Central memory CD8-positive, alpha-beta T cell (primary cell): ENCODE data around the gene FBXO41.

Experiments
- ATAC-seq: fragments of 150-1000 bp; cut with Tn5 transposase; replicated peaks from 2 replicates; pipeline ENCODE4 v1.10.0; 2022; ENCODE audit warnings: mild to moderate bottlenecking, moderate FRiP score, moderate number of reproducible peaks; ENCODE audit not compliant: poor library complexity, severe bottlenecking; ENCODE audit errors: extremely low read depth
- DNase-seq, 2 donors: peaks; one replicate each; pipeline ENCODE4 v3.0.0; 2021; ENCODE audit warnings: low spot score in 2 of 2
- H3K27ac Mint-ChIP-seq: one replicate; pipeline ENCODE4 v1.8.0; 2022; ENCODE audit warnings: low read depth, mild to moderate bottlenecking, moderate library complexity, mixed read lengths
- H3K27me3 Mint-ChIP-seq: one replicate; pipeline ENCODE4 v1.8.0; 2022; ENCODE audit warnings: mixed read lengths
- H3K36me3 Mint-ChIP-seq: one replicate; pipeline ENCODE4 v1.8.0; 2022; ENCODE audit warnings: mild to moderate bottlenecking, moderate library complexity, mixed read lengths; ENCODE audit not compliant: insufficient read depth
- H3K4me1 Mint-ChIP-seq: one replicate; pipeline ENCODE4 v1.8.0; 2022; ENCODE audit warnings: mixed read lengths
- H3K4me3 Mint-ChIP-seq: one replicate; pipeline ENCODE4 v1.8.0; 2022; ENCODE audit warnings: mild to moderate bottlenecking, moderate library complexity, mixed read lengths
- H3K9me3 Mint-ChIP-seq: one replicate; pipeline ENCODE4 v1.8.0; 2022; ENCODE audit warnings: mixed read lengths

The FBXO41 gene

DNA sequence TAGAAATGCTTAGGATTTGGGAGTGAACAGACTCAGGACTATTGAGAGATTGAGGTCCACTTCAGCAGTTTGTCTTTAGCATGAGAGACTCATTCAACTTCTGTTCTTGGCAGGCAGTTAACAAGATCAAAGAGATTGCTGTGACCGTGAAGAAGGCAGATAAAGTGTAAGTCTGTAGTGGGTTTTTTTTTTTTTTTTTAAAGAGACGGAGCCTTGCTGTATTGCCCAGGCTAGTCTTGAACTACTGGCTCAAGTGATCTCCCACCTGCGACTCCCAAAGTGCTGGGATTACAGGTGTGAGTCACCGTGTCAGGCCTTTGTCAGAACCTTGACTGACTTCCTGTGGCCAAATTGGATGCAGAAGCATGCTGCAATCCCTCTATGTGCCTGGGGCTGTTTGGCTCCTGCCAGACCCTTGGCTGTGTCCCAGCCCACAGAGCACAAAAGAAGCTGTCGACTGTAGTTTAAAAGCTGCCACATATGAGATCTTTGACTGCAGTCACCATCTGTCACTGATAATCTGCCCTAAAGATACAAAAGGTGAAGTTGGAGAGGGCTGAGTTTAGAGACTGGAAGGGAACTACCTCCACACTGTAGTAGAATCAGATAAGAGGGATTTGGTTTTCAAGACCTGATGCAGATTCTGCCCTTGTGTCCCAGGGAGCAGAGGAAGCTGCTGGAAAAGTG is 40.3 kb downstream of the FBXO41 start:
- Mint-ChIP-seq H3K9me3 (no peaks in the 10 kb centered on the region), H3K36me3 (peaks cover 65% of the 10 kb centered on the region), H3K4me3 (no peak overlapping the region), H3K27ac (no peak overlapping the region), H3K27me3 (no peaks in the 10 kb centered on the region), H3K4me1 (peaks cover 22% of the 10 kb centered on the region)
- no peak for DNase-seq
- ATAC-seq, result no peak

DNA sequence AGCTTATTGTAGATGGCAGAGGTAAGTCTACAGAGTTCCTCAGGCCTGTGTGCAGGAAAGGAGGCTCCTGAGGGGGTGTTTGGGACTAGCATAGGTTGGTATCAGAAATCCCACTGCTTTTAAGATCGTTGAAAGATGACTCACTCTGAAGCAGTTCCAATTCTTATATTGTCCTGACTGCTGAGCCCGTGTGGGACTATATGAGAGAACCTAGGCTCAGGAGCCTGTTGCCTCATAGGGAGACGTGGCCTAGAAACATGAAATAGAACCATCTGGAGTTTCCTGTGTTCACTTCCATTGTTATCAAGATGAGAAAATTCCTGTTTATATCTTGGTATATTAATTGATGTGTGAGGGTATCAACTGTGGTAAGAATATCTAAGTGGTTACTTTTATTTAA is 44.5 kb downstream of the FBXO41 start:
- peaks cover 30% of the 10 kb centered on the region for H3K4me1 Mint-ChIP-seq
- no peak for ATAC-seq
- H3K27me3 Mint-ChIP-seq, result no peaks in the 10 kb centered on the region
- H3K27ac Mint-ChIP-seq, result no peak overlapping the region
- H3K9me3 Mint-ChIP-seq, result no peaks in the 10 kb centered on the region
- no peak for DNase-seq
- no peak overlapping the region for H3K4me3 Mint-ChIP-seq
- H3K36me3 Mint-ChIP-seq, result peaks cover 31% of the 10 kb centered on the region

DNA sequence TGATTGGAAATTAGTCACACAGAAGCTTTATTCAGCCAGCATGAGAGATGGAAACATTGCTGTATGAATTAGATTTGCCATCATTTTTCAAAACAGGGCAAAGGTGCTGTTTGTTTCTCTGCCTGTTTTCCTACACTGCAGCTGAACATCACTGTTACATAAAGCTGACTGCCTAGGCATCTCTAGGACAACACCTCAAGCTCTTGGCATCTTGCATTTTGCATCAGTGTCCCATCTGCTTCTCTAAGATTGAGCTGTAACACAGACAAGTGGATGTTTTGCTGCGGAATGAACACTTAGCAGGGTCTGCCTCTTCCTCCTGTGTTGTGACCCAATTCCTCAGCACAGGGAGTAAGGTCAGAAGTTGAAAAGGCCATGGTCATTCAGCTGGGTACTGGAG is 45.3 kb downstream of the FBXO41 start:
- Mint-ChIP-seq H3K27ac (no peak overlapping the region), H3K36me3 (peaks cover 34% of the 10 kb centered on the region), H3K4me3 (no peak overlapping the region), H3K27me3 (no peaks in the 10 kb centered on the region), H3K4me1 (peaks cover 32% of the 10 kb centered on the region), H3K9me3 (no peaks in the 10 kb centered on the region)
- ATAC-seq (no peak), DNase-seq (no peak)

DNA sequence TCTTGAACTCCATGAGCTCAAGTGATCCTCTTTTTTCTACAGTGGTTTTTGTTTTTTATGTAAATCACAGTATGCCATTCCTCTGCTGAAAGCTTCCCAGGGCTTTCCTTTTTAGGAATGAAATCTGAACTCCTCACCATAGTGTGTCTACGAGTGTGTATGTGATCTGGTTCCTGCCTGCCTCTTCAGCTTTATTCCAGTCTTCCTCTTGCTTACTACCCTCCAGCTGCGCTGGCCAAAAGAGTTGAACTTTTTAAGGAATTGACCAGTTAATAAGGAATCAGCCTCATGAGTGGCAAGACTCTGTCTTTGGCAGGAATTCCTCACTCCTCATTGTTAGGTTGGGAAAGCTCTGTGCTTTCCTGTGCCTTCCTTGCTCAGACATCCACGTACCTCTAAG is 46.1 kb downstream of the FBXO41 start:
- Mint-ChIP-seq H3K4me1 (peaks cover 34% of the 10 kb centered on the region), H3K36me3 (peaks cover 34% of the 10 kb centered on the region), H3K9me3 (no peaks in the 10 kb centered on the region), H3K4me3 (no peak overlapping the region), H3K27ac (peak overlapping the region; percentile 53), H3K27me3 (no peaks in the 10 kb centered on the region)
- no peak for ATAC-seq
- no peak for DNase-seq

DNA sequence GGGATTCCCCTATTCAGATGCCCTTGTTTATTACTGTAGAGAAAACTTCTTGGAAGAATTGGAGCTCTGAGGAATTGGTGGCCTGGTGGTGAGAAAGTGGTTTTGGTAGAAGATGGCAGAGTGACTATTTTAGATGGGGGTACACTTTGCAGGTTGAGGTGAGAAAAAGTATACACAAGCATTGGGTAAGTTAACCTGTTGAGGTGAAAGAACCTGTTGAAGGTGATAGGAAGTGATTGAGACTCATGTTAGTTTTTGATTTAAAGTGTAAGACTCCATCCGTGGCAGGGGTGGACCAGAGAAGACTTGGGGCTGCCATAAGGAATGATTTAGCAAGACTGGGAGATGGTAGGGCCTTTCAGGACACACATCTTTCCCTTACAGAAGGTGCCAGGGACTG is 47.1 kb downstream of the FBXO41 start:
- Mint-ChIP-seq H3K36me3 (peaks cover 27% of the 10 kb centered on the region), H3K4me1 (peaks cover 34% of the 10 kb centered on the region), H3K27ac (peak overlapping the region; percentile 2), H3K27me3 (no peaks in the 10 kb centered on the region), H3K9me3 (no peaks in the 10 kb centered on the region), H3K4me3 (no peak overlapping the region)
- ATAC-seq, result no peak
- no peak for DNase-seq

DNA sequence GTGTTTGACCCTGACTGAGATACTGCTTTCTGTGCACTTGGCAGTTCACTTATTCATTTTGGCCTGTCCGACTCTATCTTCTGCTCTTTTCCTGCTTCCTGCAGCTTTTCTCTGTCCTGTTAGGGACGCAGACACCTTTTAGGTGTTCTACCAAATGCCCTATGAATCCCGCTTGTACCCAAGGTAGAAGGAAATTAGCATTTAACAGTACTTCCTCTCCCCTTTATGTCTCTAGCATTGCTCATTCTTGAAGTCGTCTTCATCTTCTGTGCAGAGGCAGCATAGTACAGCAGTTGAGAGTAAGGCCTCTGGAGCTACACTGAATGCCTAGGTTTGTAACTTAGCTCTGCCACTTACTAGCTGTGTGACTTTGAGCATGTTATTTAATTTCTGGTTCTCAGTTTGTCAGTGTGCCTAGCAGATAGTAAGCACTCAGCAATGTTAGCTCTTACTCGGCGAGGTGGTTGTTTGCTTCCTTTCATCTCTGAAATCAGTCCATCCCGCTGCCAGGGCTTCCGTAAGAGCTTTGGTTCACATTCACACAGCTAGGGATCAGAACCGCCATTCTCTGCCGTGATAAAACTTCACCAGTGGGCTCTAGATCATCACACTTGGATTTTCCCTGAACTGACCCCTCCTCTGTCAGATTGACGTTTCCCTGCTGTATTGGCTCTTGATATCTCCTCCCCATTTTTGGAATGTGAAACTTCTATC is 48.8 kb downstream of the FBXO41 start:
- H3K4me1 Mint-ChIP-seq, result peaks cover 34% of the 10 kb centered on the region
- H3K9me3 Mint-ChIP-seq, result no peaks in the 10 kb centered on the region
- peak overlapping the region; percentile 96 for H3K27ac Mint-ChIP-seq
- ATAC-seq (no peak), DNase-seq (no peak)
- no peaks in the 10 kb centered on the region for H3K27me3 Mint-ChIP-seq
- H3K4me3 Mint-ChIP-seq, result peak overlapping the region; percentile 97
- H3K36me3 Mint-ChIP-seq, result peaks cover 22% of the 10 kb centered on the region

DNA sequence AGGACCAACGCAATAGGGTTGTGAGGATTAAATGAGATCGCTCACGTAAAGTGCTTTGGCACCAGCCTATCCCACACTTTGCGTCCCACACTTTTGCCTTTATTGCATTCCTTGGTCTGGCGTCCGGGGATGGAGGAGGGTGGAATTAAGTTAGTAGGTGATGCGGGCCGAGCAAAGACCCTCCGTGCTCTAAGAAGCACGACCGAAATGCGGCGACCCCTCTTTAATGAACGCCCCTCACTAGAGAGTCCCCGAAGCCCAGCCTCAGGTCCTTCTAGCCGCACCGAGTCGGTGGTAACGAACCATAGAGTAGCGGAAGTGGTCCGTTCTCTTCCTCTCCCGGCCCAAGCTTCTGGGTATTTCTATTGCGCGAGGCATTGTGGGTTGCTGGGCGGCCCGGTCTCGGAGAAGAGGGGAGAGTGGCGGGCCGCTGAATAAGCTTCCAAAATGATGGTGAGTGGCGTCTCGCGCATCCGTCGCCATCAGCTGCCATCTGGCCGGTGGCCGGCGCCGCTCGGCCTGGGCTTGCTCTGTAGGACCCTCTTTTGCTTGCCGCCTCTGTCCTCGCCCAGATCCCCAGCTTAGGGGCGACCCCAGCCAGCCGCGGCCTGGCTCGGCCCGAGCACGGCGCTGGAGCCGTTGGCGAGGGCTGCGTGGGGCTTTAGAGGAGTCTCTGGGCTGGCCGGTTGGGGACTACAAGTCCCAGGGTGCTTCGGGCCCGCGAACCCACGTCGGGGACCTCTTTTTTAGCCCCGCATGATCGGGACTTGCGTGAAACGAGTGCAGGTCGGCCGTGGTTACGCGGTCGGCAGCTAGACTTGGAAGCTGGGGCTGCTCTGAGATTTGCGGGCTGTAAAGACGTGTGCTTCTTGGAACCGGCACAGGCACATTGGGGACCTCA is 50.1 kb downstream of the FBXO41 start, which contains the start of gene CCT7:
CCT7 (plus strand) TSS at position 377 of the 901 bp plus-strand sequence; CDS start at position 448, 71 bp downstream.
- ATAC-seq (peak; percentile 72), DNase-seq (peak; percentile 73 to 83)
- peak within 1 kb of the TSS; percentile 97 for H3K4me3 Mint-ChIP-seq
- H3K27me3 Mint-ChIP-seq, result no peaks in the 10 kb centered on the region
- H3K27ac Mint-ChIP-seq, result peak within 1 kb of the TSS; percentile 96
- peaks cover 18% of the 10 kb centered on the region for H3K36me3 Mint-ChIP-seq
- H3K9me3 Mint-ChIP-seq, result no peaks in the 10 kb centered on the region
- peaks cover 34% of the 10 kb centered on the region for H3K4me1 Mint-ChIP-seq

DNA sequence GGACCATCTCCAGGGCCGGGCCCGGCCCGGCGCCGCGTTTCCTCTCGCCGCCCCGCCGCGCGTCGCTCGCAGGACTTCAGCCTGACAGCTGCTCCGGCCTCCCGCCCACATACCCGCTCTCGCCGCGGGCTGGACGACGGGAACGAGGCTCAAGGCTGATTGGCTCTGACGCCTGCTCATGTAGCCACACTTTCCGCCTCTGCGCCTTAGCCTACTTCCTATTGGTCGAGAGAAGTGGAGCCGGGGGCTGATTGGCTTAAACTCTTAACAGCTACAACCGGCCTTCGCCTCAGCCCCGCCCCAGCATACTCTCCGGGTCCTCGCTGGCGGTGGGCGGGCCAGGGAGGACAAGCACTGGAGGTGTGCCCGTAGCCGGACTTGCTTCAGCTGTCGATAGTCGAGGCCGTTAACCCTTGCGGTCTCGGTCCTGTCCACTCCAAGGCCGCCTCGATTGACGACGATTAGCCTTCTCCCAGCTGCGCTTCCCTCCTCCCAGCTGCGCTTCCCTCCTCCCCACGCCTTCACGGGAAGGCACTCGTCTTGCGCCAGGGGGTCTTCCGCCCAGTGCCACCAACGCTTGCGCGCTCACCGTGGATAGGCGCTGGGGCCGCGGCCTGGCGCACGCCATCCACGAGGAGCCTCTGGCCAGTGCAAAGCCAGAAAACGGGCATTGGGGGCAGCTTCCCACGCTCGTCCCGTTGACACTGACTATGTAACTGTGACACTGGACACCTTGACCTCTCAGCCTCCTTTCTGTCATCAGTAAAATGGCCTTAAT is 50.9 kb downstream of the FBXO41 start, which contains the start of gene PRADC1:
PRADC1 (minus strand) TSS at position 86 of the 778 bp plus-strand sequence; CDS start at position 7, 79 bp downstream.
- peaks cover 20% of the 10 kb centered on the region for H3K36me3 Mint-ChIP-seq
- peak; percentile 87 to 91 for DNase-seq
- peaks cover 34% of the 10 kb centered on the region for H3K4me1 Mint-ChIP-seq
- peak within 1 kb of the TSS; percentile 96 for H3K27ac Mint-ChIP-seq
- ATAC-seq, result peak; percentile 83
- no peaks in the 10 kb centered on the region for H3K9me3 Mint-ChIP-seq
- H3K4me3 Mint-ChIP-seq, result peak within 1 kb of the TSS; percentile 97
- H3K27me3 Mint-ChIP-seq, result no peaks in the 10 kb centered on the region

DNA sequence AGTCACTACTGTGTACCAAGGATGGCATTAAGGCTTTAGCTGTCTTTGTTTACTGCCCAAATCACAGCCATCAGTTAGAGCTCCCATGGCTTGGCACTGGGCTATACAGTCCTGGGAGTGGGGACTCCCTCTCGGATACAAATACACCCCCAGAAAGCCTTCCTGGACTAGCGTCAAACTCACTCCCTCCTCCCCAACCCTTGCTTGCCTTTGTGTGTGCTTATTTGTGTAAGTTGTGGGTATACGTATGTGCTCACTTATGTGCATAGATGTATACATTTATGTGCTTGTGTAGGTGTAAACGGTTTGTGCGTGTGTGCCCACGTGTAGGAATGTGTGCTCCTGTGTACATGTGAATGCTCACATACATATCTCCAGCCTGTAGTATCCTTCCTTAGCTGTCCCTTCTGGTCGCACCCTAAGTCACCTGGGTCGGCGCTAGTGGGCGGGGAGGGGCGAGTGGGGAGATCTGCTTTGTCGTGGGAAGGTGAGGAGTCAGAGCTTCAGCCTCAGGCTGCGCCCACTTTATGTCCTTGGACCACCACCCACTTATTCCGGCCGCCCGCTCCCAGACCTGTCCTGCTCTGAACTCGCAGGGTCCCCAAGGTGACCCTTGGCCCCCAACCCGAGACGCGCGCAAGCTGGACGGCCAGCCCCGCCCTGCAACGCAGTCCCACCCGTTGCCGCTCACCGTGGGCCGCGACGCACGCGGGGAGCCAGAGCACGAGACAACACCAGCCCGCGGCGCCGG is 51.7 kb downstream of the FBXO41 start:
- Mint-ChIP-seq H3K27ac (peak overlapping the region; percentile 64), H3K9me3 (no peaks in the 10 kb centered on the region), H3K27me3 (no peaks in the 10 kb centered on the region), H3K36me3 (peaks cover 20% of the 10 kb centered on the region), H3K4me1 (peaks cover 34% of the 10 kb centered on the region), H3K4me3 (peak overlapping the region; percentile 97)
- ATAC-seq (no peak), DNase-seq (peak in 1 of 2 donors; percentile 16)

DNA sequence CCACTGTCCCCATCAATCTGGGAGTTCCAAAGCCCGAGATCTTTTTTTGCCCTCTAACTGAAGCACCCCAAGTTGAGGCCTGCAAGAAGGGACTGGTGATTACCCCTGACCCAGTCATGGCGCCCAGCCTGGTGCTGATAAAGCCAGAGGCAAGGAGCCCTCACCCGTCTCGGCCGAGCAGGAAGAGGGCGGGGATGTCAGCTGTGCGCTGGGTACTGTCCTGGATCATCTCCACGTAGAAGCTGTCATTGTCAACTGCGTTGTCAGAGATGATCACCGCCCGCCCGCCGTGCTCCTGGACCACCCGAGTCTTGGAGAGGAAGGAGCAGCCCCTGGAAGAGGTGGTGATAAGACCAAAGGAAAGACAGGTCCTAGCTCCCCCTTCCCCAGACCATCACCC is 55.6 kb downstream of the FBXO41 start:
- Mint-ChIP-seq H3K4me1 (no peaks in the 10 kb centered on the region), H3K36me3 (peaks cover 11% of the 10 kb centered on the region), H3K27me3 (no peaks in the 10 kb centered on the region), H3K4me3 (no peak overlapping the region), H3K9me3 (no peaks in the 10 kb centered on the region), H3K27ac (no peak overlapping the region)
- no peak for ATAC-seq
- DNase-seq, result no peak

DNA sequence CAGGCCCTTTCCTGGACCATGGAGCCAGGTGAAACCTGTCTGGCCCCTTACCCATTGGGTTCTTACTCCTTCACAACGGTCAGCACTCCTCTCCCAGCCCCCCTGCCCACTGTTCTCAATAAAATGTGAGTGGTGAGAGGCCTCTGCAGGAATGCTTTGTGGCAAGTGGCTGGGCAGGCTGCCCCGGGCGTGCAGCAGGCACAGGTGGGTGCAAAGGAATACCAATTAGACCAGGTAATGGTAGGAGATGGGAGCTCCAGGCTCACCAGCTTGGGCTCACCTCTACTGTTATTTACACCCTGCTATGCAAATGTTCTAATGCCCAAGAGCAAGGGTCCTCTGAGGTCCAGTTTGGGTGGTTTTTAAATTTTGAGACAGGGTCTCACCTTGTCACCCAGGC is 57.2 kb downstream of the FBXO41 start:
- Mint-ChIP-seq H3K36me3 (peaks cover 8% of the 10 kb centered on the region), H3K4me1 (no peaks in the 10 kb centered on the region), H3K4me3 (no peak overlapping the region), H3K27me3 (no peaks in the 10 kb centered on the region), H3K9me3 (no peaks in the 10 kb centered on the region), H3K27ac (no peak overlapping the region)
- ATAC-seq (no peak), DNase-seq (no peak)
